HG03095 (cell line): ENCODE results near the gene HTRA3.

Source experiments
- ATAC-seq: cut with Tn5 transposase; IDR thresholded peaks from one replicate; pipeline ENCODE4 v1.9.1; 2021; ENCODE audit warnings: moderate library complexity; ENCODE audit not compliant: unreplicated experiment

Gene HTRA3

DNA sequence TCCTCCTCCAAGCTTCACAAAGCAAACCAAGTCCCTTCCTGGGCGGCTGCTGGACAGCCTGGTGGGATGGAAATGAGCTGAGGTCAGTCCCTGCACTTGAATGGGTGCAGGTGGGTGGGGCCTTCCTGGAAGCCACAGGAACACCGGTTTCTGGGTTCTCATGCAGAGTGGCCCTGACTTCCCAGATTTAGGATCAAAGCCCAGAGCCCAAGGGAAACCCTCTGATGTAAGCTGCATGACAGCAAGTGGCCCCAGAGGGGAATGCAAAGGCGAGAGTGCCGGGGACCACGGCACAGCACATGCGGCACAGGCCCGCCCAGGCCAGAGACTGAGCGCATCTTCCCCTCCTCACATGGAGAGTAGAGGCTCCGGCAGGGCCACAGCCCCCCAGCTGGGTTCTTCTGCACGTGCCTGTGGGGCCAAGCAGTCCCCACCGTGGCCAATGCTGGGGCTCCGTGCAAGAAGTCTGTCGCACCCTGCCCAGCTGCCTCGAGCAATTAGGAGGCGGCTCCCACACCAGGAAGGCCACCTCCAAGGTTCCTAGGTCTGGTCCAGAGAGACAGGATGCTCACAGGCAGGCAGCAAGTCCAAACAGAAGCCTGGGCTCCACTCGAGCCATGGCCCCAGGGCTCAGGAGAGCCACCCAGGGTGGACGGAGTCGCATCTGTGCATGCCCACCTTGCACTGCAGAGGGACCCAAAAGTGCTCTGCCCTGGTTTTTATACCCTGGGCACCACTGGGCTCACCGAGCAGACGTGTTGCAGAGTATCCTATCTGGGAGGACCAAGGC lies 83.0 kb downstream of the HTRA3 start:
- no peak for ATAC-seq

DNA sequence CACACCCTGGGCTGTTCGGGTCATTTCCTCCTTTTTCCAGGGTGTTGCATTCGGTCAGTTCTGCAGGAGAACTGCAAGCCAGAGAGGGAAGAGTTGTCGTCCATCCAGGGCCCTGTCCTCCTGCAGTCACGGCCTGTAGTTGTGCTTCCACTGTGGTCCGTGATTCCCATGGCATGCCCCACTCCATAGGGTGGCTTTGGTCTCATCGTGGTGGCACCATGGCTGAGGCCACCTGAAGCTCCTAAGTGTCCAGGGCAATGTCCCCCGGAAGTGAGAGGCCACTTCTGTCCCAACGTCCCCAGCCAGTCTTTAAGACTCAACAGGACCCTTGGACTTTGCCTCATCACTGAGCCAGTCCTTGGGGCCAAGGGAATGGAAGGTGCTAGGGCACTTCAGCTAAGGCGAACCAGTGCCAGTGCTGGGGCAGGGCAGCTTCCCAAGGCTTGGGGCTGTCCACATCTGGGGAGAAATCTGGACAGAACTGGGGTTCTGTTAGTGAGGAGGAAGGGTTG lies 83.7 kb downstream of the HTRA3 start:
- ATAC-seq = no peak

DNA sequence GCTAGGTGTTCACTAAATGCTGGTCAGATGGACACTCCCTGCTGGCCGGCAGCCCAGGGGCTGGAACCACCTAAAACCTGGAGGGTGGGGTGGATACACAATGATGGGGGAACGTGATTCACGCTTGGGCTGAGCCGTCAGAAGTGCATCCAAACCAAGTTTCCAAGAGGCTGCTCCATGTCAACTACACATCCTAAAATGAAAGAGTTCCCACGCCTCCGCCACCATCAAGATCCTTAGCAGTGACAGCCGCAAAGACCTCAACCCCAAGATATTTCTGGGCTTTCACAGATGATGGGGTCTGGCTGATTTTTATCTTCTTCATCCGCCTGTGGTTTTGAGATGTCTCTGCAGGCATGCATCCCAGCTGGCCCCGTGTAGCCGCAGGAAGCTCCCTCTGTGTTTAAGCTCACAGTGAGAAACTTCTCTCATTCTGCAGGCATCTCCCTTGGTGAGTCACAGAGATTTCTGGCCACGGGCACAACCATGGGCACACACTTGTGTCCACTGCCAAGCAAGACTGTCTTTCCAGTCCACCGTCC lies 84.4 kb downstream of the HTRA3 start:
- no peak for ATAC-seq

DNA sequence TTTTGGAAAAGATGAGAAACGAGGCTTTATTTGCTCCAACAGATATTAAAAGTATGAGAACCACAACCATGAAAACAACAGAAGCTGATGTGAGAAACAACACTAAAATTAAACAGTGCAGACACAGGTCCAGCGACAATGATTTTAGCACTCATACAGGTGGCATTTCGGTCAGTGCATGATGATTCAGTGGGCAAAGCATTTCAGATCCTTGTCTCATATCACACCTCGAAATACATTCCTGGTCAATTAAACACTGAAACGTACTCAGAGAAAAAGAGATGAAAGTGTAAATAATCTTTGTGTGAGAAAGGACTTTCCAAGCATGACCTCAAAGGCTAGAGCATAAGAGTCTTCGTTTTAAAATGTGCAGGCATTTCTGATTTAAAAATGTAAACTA lies 85.8 kb downstream of the HTRA3 start:
- ATAC-seq = no peak

DNA sequence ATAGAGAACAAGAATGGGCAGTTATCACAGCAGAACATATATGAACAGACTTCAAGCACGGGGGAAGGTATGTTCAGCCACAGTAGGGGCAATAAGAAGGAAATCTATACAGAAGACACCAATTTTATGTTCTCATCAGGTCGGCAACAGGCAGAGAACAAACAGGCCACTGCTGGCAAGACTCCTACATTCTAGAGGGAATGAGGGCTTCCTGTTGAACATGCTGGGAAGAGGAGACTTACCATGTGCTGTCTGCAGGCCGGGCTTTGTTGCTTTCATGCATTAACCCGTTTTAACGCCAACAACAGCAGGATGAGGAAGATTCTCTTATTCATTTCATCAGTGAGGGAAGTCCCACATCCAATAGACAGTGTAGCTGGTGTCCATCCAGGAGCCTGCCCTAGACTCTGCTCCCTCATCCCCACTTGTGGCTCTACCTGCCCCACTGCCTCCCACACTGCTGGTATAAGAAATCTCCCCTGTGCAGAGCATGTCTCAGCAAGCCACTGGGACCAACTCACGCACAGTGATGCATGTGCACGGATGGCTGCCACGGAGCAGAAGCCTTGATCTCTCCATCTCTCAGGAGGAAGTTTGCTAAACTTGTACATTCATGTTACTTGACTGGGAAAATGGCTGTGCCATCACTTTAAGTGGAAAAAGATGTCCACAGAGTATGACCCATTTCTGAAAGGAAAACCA lies 86.5 kb downstream of the HTRA3 start:
- ATAC-seq = no peak
